OCI-LY3 (cell line): ENCODE measurements around the gene BIVM.

Source experiments
- EZH2phosphoT487 ChIP-seq: fragments of 200-600 bp; shearing (Covaris generic); IDR thresholded peaks from 2 replicates; pipeline ENCODE4 v1.6.1; 2018; ENCODE audit warnings: antibody characterized with exemption, mixed run types, low read depth
- TF ChIP-seq, protein P1 (sequence below): fragments of 200-600, 300-600 bp; sonication (generic); IDR thresholded peaks from 2 replicates; pipeline ENCODE4 v1.5.1; 2014; ENCODE audit warnings: antibody characterized with exemption, low read length, low read depth

DNA sequence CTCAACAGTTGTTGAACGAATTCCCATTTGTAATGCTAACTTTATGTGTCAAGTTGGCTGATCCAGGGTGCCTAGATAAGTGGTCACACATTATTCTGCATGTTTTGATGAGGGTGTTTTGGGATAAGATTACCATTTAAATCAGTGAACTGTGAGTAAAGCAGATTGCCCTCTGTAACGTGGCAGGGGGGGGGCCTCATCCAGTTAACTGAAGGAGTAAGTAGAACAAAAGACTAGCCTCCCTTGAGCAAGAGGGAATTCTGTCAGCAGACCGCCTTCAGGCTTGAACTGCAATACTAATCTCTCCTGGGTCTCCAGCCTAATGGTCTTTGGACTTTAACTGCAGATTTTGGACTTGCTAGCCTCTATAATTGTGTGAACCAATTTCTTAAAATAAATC lies 21.2 kb upstream of the BIVM start:
- TF ChIP-seq, protein P1, sequence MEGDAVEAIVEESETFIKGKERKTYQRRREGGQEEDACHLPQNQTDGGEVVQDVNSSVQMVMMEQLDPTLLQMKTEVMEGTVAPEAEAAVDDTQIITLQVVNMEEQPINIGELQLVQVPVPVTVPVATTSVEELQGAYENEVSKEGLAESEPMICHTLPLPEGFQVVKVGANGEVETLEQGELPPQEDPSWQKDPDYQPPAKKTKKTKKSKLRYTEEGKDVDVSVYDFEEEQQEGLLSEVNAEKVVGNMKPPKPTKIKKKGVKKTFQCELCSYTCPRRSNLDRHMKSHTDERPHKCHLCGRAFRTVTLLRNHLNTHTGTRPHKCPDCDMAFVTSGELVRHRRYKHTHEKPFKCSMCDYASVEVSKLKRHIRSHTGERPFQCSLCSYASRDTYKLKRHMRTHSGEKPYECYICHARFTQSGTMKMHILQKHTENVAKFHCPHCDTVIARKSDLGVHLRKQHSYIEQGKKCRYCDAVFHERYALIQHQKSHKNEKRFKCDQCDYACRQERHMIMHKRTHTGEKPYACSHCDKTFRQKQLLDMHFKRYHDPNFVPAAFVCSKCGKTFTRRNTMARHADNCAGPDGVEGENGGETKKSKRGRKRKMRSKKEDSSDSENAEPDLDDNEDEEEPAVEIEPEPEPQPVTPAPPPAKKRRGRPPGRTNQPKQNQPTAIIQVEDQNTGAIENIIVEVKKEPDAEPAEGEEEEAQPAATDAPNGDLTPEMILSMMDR = no peak
- TF ChIP-seq EZH2phosphoT487 = no peak
